Fibroblast of skin of left quadriceps (primary cell): ENCODE data around the gene IMMT.

Experiments
- DNase-seq, 2 experiments: peaks; one replicate each; pipeline ENCODE4 v3.0.0-alpha.2; 2013; ENCODE audit warnings: low read depth in 2 of 2

IMMT gene

DNA sequence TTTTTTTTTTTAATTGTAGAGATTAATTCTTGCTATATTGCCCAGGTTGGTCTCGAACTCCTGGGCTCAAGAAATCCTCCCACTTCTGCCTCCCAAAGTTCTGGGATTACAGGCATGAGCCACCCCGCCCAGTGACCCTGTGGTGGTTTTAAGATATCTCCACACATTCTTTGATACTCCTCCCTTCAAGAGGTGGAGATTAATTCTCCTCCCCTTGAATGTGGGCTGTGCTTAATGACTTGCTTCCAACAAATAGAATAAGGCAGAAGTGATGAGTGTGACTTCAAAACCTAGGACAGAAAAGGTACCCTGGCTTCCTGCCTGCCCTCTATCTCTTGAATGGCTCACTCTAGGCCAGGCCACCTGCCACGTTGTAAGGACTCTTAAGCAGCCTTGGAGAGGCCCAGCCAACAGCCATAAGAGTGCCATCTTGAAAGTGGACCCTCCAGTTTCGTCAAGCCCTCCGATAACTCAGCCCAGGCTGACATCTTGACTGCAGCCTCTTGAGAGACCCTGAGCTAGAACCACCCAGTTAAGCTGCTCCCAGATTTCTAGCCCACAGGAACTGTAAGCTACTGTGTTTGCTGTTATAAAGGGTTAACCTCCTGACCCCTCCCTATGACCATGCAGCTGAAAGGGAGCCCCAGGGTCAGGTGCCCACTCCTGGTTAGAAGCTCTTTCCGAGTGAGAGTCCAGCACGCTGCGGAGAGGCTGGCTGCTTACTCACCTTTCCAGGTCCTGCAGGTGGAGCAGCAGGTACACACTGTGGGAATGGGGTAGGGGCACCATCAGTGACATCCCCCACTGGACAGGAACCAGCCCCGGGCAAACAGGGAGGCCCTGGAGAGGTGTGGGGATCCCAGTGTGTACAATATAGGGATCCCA lies 31.6 kb upstream of the IMMT start:
- no peak for DNase-seq

DNA sequence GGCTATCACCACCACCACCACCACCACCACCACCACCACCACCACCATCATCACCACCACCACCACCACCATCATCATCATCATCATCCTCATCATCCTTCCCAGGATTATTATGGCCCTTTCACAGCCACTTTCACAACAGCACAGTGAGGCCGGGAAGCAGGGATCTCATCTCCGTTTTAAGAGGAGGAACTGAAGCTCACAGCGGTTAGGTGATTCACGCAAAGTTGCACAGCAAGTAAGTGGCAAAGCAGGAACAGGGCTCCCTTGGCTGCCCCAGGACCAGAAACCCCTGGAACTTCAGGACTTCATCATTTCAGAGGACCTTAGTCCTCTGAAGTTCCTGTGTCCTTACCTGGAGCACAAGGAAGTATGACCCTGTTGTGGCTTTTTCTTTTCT lies 30.8 kb upstream of the IMMT start:
- DNase-seq: no peak

DNA sequence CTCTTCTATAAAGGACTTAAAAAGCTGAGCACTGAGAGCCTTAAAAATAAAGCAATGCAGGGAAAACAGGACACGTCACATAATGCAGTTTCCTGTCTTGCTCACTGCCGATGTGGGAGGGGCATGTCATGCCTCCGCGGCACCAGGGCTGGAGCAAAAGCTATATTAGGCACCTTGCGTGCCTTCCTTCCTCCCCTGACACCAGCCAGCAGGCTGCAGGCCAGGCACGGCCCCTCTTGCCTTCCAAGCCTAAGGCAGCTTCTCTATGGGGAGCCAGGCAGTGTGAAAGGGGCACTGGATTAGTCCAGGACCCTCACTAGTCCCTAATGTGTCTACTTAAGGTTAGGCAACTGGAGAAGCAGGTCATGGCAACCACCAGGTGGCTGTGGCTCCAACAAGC lies 30.3 kb upstream of the IMMT start:
- DNase-seq: no peak

DNA sequence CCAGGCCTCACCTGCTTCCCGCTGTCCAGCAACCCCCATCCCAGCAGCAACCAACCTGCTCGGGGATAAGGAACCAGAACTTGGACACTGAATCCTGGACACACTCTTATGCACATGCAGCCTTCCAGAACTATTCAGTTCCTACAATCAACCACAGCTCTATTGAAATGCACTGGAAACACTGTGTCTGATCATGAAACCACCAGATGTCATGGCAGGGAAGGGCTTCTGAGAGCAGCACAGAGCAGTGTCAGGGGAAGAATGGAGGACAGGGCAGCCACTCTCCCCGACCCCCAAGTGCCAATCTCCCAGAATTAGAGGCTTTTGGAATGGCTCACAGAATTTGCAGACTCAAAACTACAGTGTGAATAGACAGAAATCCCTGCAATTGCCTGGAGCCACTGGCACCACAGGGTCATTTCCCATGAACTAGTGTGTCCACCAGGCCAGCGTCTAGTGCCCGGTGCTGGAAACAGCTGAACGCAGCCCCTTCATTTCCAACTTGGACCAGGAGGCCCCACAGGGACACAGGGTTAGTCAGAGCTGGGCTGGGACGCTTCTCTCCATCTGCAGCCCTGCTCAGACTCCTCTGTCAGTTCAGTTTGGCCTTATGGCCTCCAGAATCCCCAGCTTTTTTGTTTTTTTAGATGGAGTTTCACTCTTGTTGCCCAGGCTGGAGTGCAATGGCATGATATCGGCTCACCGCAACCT lies 29.5 kb upstream of the IMMT start:
- DNase-seq: no peak

DNA sequence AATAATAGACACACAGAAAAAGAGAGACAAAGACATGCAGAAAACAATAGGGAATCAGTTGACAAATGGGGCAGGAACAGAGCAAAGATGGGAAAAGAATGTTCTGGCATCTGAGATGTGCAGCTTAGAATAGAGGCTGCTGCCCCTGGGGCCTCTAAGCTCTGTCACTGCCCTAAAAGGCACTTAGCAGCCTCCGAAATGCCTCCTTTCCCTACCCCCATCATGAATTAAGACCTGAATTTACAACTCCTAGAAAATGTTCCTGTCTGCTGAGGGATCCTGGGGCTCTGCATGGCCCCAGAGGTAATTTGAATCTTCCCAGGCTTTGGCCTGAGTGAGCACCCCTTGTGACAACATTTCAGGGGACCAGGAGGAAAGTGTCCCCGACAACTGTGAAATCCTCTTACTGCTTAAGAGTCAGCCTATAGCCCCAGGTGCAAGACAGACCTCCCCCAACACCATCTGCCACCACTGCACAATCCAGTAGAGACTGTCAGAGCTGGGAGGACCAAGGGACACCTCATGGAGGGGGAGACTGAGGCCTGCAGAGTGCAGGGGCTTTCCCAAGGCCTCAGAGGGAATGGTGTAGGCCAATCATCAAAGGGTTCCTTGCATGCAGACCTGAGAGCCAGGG lies 28.8 kb upstream of the IMMT start:
- DNase-seq: no peak

DNA sequence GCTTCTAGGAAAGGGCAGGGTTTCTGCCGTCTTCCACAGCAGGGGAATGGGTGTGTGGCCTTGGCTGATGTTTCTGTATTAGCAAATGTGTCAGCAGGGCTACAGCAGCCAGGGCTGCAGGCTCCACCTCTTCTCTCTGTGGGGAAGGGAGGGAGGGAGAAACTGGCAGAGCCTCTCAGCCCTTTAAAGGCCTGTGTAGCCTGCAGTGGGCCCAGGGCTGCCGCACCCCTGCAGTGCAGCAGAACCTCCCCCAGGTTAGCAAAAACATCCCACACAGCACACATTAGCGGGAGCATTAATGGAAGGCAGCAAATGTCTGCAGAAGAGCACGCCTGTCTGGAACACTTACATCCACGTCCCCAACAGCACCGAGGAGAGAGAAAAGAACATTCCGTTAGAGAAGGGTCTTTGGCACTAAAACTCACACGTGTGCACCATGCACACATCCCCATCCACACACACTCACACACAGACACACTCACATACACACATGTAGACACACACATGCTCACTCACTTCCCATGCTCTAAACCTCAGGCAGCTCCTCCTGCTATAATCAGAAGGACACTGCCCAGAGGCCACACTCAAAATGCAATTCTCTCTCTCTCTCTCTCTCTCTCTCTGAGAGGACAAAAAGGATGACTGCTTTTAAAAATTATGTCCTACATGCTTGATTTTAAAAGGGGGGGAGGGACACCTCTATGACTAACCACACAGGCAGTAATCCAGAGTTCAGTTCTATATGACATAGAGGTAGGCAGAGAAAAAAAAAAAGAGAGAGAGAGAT lies 28.1 kb upstream of the IMMT start:
- peak; percentile 34 to 35 for DNase-seq

DNA sequence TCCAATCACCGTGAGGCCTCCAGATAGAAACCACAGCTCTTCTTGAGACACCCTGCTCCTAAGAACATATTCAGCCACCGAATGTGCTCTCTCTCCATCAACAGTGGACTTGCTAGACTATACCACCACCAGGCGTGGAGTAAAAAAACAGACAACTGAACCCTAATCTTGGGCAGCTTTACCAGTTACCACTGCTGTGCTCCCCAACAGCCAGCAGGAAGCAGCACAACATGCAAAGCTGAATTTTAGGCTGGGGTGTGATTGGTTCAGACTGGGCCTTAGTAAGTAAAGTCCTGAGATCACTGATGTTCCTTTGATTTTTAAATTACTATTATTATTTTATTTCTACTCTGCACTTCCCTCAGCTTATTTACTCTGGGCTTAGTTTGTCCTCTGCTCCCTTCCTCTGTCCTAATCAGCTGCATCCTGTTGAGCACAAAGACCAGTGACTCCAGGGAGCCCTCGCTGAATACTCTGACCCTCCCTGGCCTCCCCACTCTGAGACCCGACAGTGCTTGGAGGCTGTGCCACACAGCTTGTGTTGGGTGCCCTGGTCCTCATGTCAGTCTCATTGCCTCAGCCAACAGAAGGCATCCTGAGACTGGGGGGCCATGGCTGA lies 25.9 kb upstream of the IMMT start:
- peak in 1 of 2 experiments; percentile 23 for DNase-seq

DNA sequence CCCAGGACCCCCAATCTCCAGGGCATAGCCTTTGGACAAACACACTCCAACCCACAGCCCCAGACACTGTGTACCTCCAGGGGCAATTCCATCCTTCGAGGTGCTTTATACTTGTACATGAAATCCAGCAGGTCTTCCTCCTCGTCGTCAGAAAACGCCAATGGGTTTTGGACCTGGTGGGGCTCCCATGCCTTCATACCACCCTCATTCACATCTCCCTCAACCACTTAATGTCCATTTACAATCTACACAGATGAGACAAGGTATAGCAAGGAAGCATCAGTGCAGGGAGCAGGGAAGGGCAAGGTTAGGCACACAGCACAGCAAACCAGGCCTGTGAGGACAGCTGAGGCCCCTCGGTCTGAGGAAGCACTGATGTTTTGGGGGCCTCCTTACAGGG lies 24.6 kb upstream of the IMMT start:
- DNase-seq: no peak

DNA sequence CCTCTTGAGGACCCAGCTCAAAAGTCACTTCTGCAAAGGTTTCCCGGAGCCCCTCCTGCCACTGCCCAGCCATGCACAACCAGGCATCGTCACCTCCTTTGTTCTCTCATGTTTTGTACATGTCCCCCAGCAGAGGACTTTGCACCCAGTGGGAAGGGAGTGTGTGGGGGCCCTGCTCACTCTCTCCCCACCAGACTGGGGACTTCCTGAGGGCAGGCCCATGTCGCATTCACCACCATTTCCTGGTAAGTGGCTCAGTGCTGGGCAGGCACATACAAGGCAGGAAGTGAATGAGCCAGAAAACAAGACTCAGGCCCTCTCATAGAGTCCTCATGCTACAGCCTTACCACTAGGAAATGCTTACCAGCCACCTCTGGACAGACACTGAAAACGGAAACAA lies 22.9 kb upstream of the IMMT start:
- no peak for DNase-seq

DNA sequence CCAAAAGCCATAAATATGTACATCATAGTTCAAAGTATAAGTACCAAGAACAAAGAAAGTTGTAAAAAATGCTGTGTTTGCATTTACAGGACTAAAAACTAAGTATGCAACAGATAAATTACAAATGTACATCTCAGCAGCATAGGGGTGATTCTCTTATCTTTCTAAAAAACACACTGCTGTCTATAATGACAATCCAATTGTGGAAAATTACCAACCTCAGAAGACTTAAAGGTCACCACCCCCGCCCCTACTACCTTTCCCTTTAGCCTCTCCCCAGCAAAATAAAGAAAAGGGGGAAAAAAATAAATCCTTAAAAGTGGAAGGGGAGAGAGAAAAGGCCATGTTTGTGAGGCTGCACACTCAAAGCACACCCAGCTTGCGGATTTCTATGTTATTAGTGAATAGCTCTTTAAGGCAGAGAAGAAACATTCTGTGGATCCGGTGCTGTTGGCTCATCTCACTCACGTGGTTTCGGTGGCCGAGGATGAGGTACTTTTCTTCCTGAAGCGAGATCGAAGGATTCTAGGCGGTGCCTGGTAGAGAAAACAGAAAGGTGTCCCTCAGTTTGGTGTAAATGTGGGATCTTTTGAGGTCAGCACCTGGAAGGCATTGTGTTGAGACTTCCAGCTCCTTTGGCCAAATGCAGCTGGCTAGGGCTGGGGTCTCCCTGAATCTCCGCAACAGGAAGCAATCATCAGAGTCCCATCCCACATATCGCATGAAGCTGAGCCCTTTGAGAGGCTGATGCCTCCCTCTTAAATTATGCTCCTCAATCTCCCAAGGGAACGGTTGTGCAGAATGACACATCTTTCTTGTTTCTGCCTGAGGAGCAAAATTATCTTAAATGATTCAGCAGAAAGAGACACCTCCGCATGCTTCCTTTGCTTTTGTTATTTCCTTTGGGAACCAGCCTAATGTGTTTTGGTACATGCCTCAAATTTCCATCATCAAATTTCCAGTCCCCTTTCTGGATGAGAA lies 21.6 kb upstream of the IMMT start:
- no peak for DNase-seq

DNA sequence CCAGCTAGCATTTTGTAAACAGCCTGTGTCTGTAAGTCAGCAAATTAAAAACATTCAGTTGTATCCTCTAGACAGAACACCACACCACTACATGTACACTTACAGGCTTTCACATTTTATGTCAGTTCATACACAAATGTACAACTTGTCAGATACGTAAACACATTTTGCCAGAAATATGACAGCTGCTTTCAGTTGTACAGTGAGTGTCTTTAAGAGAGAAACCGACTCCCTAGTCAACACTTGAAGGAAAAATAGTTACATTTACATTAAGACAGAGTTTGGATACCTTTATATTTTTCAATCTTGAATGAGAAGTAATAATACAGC lies 19.2 kb upstream of the IMMT start:
- no peak for DNase-seq

DNA sequence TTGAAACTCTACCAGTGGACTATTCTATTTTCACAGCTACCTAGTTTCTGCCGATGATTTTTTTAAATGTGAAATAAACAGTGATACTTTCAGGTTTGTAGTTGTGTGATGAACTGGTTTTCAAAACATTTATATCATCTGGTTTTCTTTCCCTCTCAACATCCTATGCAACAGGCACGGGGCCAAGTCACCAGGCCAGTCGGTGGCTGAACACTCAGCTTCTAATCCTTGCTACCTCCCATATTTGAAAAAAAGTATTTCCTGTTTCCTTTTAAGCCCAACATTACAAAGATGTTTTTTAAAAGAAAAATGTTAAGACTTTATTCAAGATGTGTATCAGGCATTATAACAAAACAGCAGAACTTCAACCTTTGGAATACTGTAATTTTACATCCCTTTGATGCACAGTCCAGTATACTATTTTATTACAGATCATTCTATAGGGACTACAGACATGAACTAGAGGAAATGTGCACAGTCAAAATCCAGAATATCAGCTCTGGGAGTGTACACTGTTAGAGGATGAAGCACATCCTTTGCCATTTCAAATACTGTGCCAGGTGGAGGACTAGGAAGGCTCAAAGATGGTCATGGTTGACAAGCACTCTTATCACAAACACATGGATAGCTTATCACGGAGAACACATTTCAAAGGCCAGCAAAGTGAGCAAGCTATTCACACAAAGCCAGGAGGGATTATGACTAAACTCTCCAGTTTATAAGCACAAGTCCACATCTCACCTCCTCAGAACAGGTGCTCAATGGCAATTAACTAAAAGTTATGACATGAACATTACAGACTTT lies 18.6 kb upstream of the IMMT start:
- no peak for DNase-seq

DNA sequence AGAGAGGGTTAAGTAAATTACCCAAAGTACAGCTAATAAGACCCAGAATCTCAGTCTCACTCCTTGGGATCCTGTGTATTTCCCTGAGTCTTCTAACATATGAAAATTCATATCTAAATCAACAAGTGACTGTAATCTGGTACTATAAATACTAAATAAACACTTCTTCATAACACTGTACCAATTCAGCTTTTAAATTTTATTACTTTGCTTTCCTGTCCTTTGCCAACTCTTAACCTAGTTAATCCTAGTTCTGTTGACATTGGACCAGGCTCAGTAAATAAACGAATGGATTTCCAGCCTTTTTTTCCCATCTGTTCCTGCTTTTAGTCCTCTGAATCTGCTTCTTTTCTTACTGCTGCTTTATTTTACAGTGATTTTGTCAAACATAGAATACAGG lies 17.8 kb upstream of the IMMT start:
- DNase-seq: no peak

DNA sequence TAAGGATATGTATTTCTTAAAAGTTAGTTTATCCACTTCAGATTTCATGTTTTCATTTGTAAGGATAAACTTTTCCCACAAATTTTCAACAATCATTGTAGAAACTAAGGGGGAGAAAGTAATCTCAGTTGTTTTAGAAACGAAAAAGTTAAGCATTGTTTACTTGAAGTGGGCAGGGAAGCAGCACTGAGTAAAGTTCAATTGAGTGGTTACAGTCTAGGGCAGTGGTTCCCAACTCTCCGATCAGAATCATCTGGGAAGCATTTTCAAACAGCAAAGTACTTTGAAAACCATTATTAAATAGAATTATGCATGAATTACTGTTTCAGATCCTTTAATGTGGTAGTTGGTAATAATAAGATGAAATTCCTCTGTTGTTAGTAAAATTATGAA lies 16.5 kb upstream of the IMMT start:
- no peak for DNase-seq

DNA sequence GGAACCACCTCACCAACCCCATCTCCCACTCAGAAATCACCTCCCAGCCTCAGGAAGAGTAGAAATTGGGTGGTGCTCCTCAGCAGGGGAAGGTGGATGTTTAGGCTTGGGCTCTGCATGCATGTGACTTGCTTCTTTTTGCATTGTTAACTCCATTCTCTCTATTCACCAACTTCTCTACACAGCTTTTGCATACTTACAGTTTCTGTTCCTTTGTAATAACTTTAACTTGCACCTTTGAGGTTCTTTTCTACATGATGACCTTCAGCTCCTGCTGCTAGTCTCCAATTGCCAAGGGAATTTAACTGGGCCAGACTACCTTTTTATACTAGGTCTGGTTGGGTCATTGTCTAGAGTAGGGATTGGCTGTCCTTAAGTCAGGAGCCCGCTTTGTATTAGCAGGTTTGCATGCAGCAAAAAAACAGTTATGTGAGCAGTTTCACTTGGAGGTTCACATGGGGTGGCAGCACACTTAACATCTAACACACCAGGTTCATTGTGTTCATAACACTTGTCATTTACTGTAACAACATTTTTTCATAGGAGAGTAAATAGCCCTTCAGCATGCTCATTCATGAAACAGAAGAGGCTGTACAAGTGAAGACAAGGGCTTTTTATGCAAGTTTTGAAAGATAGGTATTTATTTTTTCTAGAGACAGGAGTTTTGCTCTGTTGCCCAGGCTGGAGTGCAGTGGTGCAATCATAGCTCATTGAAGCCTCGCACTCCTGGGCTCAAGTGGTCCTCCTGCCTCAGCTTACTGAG lies 16.0 kb upstream of the IMMT start:
- no peak for DNase-seq

DNA sequence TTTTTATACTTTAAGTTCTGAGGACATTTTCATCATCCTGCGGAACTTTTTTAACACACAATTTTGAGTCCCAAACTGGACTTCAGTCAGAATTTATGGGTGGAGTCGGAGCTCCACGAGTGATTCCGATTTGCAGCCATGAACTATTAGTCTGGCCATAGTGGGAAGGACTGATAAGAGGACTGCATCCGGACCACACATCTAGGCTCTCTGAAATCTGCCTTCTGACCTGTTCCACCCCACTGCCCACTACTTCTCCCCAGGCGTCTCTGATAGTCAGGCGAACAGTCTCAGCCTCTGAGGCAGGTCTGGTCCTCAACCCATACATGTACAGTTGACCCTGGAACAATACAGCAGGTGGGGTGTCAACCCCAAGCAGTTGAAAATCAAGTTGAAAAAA lies 9.2 kb upstream of the IMMT start:
- no peak for DNase-seq

DNA sequence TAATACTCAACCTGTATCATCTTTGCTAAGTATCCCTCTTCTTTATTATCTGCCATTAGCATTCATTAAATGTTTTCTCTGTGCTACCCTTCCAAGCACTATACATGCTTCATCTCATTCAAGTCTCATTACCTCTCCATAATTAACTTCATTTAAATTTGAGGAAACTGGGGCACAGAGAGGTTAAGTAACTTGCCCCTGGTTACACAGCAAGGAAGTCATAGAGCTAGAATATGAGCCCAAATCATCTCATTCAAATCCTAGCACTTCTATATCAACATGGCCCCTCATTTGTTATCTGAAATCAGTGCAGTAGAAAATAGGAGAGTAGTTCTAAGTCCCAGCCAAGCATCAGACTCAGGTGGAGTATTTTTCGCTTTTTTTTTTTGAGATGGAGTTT lies 8.4 kb upstream of the IMMT start:
- no peak for DNase-seq

DNA sequence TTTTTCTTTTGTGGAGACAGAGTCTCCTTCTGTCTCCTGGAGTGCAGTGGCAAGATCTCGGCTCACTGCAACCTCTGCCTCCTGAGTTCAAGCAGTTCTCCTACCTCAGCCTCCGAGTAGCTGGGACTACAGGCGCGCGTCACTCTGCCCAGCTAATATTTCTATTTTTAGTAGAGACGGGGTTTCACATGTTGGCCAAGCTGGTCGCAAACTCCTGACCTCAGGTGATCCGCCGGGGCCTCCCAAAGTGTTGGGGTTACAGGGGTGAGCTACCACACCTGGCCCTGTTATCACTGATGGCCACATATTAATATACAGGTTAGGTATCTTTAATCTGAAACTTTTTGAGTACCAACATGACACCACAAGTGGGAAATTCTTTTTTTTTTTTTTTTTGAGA lies 7.4 kb upstream of the IMMT start:
- DNase-seq: no peak

DNA sequence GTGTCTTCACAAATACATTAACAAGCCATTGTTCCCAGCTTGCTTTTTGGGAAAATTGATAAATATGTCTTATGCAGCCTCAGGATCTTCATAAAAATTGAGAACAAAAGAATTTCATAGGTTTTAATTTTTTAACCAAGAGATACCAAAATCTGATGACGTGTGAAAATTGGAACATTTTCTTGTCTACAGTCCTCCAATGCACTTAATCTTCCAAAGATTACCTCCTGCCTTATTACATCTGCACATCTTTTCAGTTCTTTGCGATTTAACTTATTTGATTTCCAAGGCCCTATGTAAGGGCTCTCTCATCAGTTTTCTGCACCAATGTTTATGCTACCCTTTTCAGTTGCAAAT lies 7.1 kb upstream of the IMMT start:
- no peak for DNase-seq
